A204.1 (cell line): ENCODE data around the gene ZNF444.
"Not testable (repeated sequence)": the region's sequence is repeated elsewhere in the genome, so short reads cannot be mapped to it uniquely, and the experiment has no call there.

Source experiments
- FAIRE-seq: peaks from 2 replicates; lab custom pipeline; 2012; peaks lifted over from hg19 to GRCh38; lab: Jason Lieb, UNC

The ZNF444 gene

GRCh38 chr19:56140583-56141416, at the start of gene ZNF444:
Gene ZNF444 (plus strand): TSS chr19:56141287. CDS start chr19:56146912, 5,625 bp downstream.
- FAIRE-seq = peak; percentile 99

GRCh38 chr19:56091751-56092546, 49.1 kb upstream of the ZNF444 start:
- no peak for FAIRE-seq

- FAIRE-seq = no peak
Observed at GRCh38 chr19:56092685-56093631, 48.1 kb upstream of the ZNF444 start.

- FAIRE-seq = no peak
Observed at GRCh38 chr19:56094449-56094848, 46.6 kb upstream of the ZNF444 start.

GRCh38 chr19:56096665-56097064, 44.4 kb upstream of the ZNF444 start:
- FAIRE-seq = no peak

GRCh38 chr19:56097306-56097705, 43.8 kb upstream of the ZNF444 start:
- no peak for FAIRE-seq

GRCh38 chr19:56097776-56098175, 43.3 kb upstream of the ZNF444 start:
- FAIRE-seq = no peak

GRCh38 chr19:56098237-56098636, 42.9 kb upstream of the ZNF444 start:
- not testable (repeated sequence) for FAIRE-seq

GRCh38 chr19:56098731-56099568, 42.1 kb upstream of the ZNF444 start:
- FAIRE-seq = no peak

GRCh38 chr19:56099638-56100539, 41.2 kb upstream of the ZNF444 start:
- FAIRE-seq = no peak

- FAIRE-seq = no peak
Observed at GRCh38 chr19:56101095-56101494, 40.0 kb upstream of the ZNF444 start.

GRCh38 chr19:56101746-56102535, 39.1 kb upstream of the ZNF444 start:
- no peak for FAIRE-seq

GRCh38 chr19:56103027-56103614, 38.0 kb upstream of the ZNF444 start:
- no peak for FAIRE-seq

- no peak for FAIRE-seq
Observed at GRCh38 chr19:56104423-56104822, 36.7 kb upstream of the ZNF444 start.

GRCh38 chr19:56105090-56105701, 35.9 kb upstream of the ZNF444 start:
- FAIRE-seq = peak; percentile 95

GRCh38 chr19:56105831-56106396, 35.2 kb upstream of the ZNF444 start:
- FAIRE-seq = not testable (repeated sequence)

- no peak for FAIRE-seq
Observed at GRCh38 chr19:56106397-56106849, 34.7 kb upstream of the ZNF444 start.

GRCh38 chr19:56106993-56107392, 34.1 kb upstream of the ZNF444 start:
- FAIRE-seq = no peak
